Right ventricle myocardium superior (tissue), 1 donor: ENCODE measurements around the gene ZNF3. TPM values are rescaled to one million over a fixed set of nuclear protein-coding genes. Genes with fewer than 3 reads are reported as not detected.

Source experiments
- ATAC-seq: fragments of 200-7000 bp; cut with Tn5 transposase; one replicate; pipeline ENCODE4 v1.9.1; 2020; ENCODE audit warnings: mild to moderate bottlenecking; ENCODE audit not compliant: poor library complexity
- DNase-seq: peaks from one replicate; pipeline ENCODE4 v3.0.0-alpha.2; 2020
- intact Hi-C: fragments of 100-400 bp; cut with DNase I; formaldehyde crosslinking; loops from one replicate; pipeline ENCODE4 v1.11.2; 2022
- microRNA-seq: library from miRNA; unstranded; fragments of <30 nt; microRNA quantifications from one replicate; pipeline ENCODE4 v1.2.0, GENCODE V29; 2020
- total RNA-seq: library from RNA; stranded (reverse); fragmentation: NEBNext Ultra II Directional; extraction: Animal tissue kit (Norgen Biotek cat#: 25700); gene quantifications from one replicate; pipeline ENCODE4 v1.2.1, GENCODE V29; 2021
- donor health status: DM: no; HTN: yes; CAD: no; lungs with severe emphysema.

ZNF3 gene
- total RNA-seq, 1 donor from 2014 or later: 12.0 TPM

DNA sequence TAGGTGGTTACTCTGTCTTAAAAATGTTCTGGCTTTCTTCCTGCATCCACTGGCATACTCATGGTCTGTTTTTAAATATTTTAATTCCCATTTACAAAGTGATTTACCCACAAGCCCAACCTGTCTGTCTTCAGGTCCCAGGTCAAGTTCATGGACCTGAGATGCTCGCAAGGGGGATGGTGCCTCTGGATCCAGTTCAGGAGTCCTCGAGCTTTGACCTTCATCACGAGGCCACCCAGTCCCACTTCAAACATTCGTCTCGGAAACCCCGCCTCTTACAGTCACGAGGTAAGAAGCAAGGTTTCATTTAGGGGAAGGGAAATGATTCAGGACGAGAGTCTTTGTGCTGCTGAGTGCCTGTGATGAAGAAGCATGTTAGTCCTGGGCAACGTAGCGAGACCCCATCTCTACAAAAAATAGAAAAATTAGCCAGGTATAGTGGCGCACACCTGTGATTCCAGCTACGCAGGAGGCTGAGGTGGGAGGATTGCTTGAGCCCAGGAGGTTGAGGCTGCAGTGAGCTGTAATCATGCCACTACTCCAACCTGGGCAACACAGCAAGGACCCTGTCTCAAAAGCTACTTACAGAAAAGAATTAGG lies 57.4 kb downstream of the ZNF3 start:
- ATAC-seq: no peak
- intact Hi-C loops: no loop called here

GRCh38 chr7:100023526-100023925 lies 58.0 kb downstream of the ZNF3 start:
- intact Hi-C loops: no loop called here
- ATAC-seq (no peak), DNase-seq (no peak)

More for the DNA sequence above, 57.4 kb downstream of the ZNF3 start:
- DNase-seq: no peak

GRCh38 chr7:100022621-100023020 lies 58.9 kb downstream of the ZNF3 start:
- DNase-seq (no peak), ATAC-seq (peak; percentile 43)
- intact Hi-C loops: no loop called here

DNA sequence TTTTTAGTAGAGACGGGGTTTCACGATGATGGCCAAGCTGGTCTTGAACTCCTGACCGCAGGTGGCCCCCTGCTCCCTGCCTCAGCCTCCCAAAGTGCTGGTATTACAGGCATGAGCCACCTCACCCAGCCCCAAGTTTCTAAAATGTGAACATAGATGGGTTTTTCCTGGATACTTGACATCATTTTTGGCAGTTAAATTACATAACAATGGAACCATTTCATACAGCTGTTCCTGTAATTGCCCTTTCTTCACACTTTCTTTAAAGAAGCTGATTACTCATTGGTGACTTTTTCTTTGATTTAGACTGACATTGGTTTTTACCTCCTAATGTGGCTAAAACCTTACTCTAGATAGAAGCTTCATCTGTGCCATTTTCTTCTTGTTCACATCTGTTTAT lies 60.2 kb downstream of the ZNF3 start:
- no peak for ATAC-seq
- no peak for DNase-seq
- intact Hi-C loops: no loop called here

Small RNAs within 50 kb of the gene (microRNA-seq; reads per million reads assigned to microRNA genes)
- gene MIR106B: 1,113 reads per million, percentile 84 among the genes with 10 or more reads in this experiment
- 286 reads per million, percentile 68 among the genes with 10 or more reads in this experiment for gene MIR25
- 1,762 reads per million, percentile 87 among the genes with 10 or more reads in this experiment for gene MIR93

Other genes with a start within 250 kb of the ZNF3 start
- not detected for gene OR2AE1, start 204.7 kb downstream of the ZNF3 start, total RNA-seq
- gene TRIM4, start 162.2 kb downstream of the ZNF3 start, total RNA-seq: 6.9 TPM
- 0.19 TPM for gene GJC3, start 152.1 kb downstream of the ZNF3 start, total RNA-seq
- 113 TPM for gene AZGP1, start 105.7 kb downstream of the ZNF3 start, total RNA-seq
- gene ZKSCAN1, start 66.1 kb downstream of the ZNF3 start, total RNA-seq: 30.3 TPM
- gene ZSCAN21, start 31.9 kb downstream of the ZNF3 start, total RNA-seq: 6.9 TPM
- gene COPS6, start 7.2 kb upstream of the ZNF3 start, total RNA-seq: 107 TPM
- 21.6 TPM for gene MCM7, start 19.7 kb upstream of the ZNF3 start, total RNA-seq
- 13.4 TPM for gene AP4M1, start 19.9 kb upstream of the ZNF3 start, total RNA-seq
- gene TAF6, start 37.6 kb upstream of the ZNF3 start, total RNA-seq: 35.8 TPM
- gene CNPY4, start 37.9 kb upstream of the ZNF3 start, total RNA-seq: 9.5 TPM
- 2.6 TPM for gene MBLAC1, start 45.2 kb upstream of the ZNF3 start, total RNA-seq
- 121 TPM for gene LAMTOR4, start 67.2 kb upstream of the ZNF3 start, total RNA-seq
- gene TRAPPC14, start 77.0 kb upstream of the ZNF3 start, total RNA-seq: 7.5 TPM
- 1.7 TPM for gene GAL3ST4, start 86.9 kb upstream of the ZNF3 start, total RNA-seq
- 0.13 TPM for gene GPC2, start 95.7 kb upstream of the ZNF3 start, total RNA-seq
- gene STAG3, start 96.2 kb upstream of the ZNF3 start, total RNA-seq: 0.94 TPM
- gene PVRIG, start 138.2 kb upstream of the ZNF3 start, total RNA-seq: not detected
- not detected for gene SPDYE3, start 226.0 kb upstream of the ZNF3 start, total RNA-seq